Fibroblast of skin of back (primary cell): ENCODE measurements around the gene PKP3.
"Not testable (repeated sequence)": the region's sequence is repeated elsewhere in the genome, so short reads cannot be mapped to it uniquely, and the experiment has no call there.

Experiments
- DNase-seq: peaks from one replicate; pipeline ENCODE4 v3.0.0-alpha.2; 2013

Gene PKP3

GRCh38 chr11:396948-397548, 3.0 kb downstream of the PKP3 start:
- DNase-seq, result peak; percentile 67

GRCh38 chr11:398826-399225, 4.8 kb downstream of the PKP3 start:
- DNase-seq, result no peak

- DNase-seq, result no peak
Measured at GRCh38 chr11:399731-400211, 5.8 kb downstream of the PKP3 start.

- no peak for DNase-seq
Measured at GRCh38 chr11:400241-400689, 6.3 kb downstream of the PKP3 start.

GRCh38 chr11:401196-401595, 7.2 kb downstream of the PKP3 start:
- DNase-seq, result not testable (repeated sequence)

- DNase-seq, result no peak
Measured at GRCh38 chr11:403021-403760, 9.2 kb downstream of the PKP3 start.

GRCh38 chr11:403761-404431, 9.9 kb downstream of the PKP3 start:
- DNase-seq, result no peak

GRCh38 chr11:404551-405264, 10.7 kb downstream of the PKP3 start:
- DNase-seq, result no peak

- no peak for DNase-seq
Measured at GRCh38 chr11:405323-405953, 11.4 kb downstream of the PKP3 start.

GRCh38 chr11:405954-406795, 12.2 kb downstream of the PKP3 start:
- no peak for DNase-seq

- peak; percentile 84 for DNase-seq
Measured at GRCh38 chr11:406796-407650, 13.0 kb downstream of the PKP3 start.

- no peak for DNase-seq
Measured at GRCh38 chr11:407651-408123, 13.7 kb downstream of the PKP3 start.

GRCh38 chr11:408154-409007, 14.4 kb downstream of the PKP3 start:
- DNase-seq, result no peak

GRCh38 chr11:409008-409599, 15.1 kb downstream of the PKP3 start:
- DNase-seq, result no peak

GRCh38 chr11:409600-410483, 15.8 kb downstream of the PKP3 start:
- no peak for DNase-seq

- DNase-seq, result not testable (repeated sequence)
Measured at GRCh38 chr11:410711-411110, 16.7 kb downstream of the PKP3 start.

- not testable (repeated sequence) for DNase-seq
Measured at GRCh38 chr11:411520-411919, 17.5 kb downstream of the PKP3 start.

- DNase-seq, result no peak
Measured at GRCh38 chr11:412641-413119, 18.7 kb downstream of the PKP3 start.
